ENCODE results near the gene UFSP1. TPM values are rescaled to one million over a fixed set of nuclear protein-coding genes. Genes with fewer than 3 reads are reported as not detected.

Gene UFSP1
- total and polyA plus RNA-seq, 2 of the 13 experiments (the other 11 are each of a cell fraction or from before 2014, with no cell fraction given), result 0.65 to 3.3 TPM

DNA sequence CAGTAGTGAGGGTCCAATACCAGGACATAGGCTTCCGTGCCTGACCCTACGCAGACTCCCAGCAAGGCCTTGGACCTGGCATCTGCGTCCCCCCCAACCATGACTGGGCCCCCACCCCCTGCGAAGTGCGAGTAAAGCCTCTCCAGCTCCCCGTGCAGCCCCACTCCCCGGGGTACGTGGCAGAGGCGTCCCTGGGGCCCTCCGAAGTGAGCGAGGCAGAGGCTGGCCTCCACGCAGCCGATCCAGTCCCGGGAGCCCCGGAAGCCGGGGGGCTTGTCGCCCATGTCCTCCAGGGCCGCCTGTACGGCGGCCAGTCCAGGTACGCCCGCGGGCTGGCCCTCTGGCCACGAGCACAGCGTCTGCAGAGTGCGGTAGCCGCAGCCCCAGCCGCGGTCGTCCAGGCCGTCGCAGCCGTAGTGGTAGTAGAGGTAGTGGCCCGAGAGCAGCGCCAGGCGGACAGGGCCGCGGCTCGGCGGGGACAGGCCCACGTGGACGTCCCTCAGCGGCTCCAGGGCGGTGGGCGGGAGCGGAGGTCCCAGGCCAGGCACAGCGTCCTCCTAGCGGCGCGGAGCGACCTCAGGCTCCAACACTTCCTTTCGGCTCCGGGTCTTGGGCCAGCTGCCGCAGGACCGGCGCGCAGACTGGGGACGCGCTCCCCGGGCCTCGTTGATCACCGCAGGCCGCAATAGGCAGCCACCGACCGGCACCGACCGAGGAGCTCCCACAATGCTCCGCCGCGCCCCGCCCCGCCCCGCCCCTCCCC lies at the start of gene UFSP1 (continued):
- TF ChIP-seq, protein P1, sequence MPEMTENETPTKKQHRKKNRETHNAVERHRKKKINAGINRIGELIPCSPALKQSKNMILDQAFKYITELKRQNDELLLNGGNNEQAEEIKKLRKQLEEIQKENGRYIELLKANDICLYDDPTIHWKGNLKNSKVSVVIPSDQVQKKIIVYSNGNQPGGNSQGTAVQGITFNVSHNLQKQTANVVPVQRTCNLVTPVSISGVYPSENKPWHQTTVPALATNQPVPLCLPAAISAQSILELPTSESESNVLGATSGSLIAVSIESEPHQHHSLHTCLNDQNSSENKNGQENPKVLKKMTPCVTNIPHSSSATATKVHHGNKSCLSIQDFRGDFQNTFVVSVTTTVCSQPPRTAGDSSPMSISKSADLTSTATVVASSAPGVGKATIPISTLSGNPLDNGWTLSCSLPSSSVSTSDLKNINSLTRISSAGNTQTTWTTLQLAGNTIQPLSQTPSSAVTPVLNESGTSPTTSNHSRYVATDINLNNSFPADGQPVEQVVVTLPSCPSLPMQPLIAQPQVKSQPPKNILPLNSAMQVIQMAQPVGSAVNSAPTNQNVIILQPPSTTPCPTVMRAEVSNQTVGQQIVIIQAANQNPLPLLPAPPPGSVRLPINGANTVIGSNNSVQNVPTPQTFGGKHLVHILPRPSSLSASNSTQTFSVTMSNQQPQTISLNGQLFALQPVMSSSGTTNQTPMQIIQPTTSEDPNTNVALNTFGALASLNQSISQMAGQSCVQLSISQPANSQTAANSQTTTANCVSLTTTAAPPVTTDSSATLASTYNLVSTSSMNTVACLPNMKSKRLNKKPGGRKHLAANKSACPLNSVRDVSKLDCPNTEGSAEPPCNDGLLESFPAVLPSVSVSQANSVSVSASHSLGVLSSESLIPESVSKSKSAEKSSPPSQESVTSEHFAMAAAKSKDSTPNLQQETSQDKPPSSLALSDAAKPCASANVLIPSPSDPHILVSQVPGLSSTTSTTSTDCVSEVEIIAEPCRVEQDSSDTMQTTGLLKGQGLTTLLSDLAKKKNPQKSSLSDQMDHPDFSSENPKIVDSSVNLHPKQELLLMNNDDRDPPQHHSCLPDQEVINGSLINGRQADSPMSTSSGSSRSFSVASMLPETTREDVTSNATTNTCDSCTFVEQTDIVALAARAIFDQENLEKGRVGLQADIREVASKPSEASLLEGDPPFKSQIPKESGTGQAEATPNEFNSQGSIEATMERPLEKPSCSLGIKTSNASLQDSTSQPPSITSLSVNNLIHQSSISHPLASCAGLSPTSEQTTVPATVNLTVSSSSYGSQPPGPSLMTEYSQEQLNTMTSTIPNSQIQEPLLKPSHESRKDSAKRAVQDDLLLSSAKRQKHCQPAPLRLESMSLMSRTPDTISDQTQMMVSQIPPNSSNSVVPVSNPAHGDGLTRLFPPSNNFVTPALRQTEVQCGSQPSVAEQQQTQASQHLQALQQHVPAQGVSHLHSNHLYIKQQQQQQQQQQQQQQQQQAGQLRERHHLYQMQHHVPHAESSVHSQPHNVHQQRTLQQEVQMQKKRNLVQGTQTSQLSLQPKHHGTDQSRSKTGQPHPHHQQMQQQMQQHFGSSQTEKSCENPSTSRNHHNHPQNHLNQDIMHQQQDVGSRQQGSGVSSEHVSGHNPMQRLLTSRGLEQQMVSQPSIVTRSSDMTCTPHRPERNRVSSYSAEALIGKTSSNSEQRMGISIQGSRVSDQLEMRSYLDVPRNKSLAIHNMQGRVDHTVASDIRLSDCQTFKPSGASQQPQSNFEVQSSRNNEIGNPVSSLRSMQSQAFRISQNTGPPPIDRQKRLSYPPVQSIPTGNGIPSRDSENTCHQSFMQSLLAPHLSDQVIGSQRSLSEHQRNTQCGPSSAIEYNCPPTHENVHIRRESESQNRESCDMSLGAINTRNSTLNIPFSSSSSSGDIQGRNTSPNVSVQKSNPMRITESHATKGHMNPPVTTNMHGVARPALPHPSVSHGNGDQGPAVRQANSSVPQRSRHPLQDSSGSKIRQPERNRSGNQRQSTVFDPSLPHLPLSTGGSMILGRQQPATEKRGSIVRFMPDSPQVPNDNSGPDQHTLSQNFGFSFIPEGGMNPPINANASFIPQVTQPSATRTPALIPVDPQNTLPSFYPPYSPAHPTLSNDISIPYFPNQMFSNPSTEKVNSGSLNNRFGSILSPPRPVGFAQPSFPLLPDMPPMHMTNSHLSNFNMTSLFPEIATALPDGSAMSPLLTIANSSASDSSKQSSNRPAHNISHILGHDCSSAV (CRISPR knock-in tag; IDR thresholded peaks at IDR 0.05; ENCODE audit: borderline replicate concordance), result no peak
- TF ChIP-seq FLYWCH1 (CRISPR knock-in tag; IDR thresholded peaks at IDR 0.05) (no peak), TSC22D2 (CRISPR knock-in tag; IDR thresholded peaks at IDR 0.05; ENCODE audit: borderline replicate concordance) (no peak), SALL1 (CRISPR knock-in tag; IDR thresholded peaks at IDR 0.05) (peak; percentile 73), ZNF496 (CRISPR knock-in tag; IDR thresholded peaks at IDR 0.05; ENCODE audit: insufficient replicate concordance) (no peak), MED1 (CRISPR knock-in tag; IDR thresholded peaks at IDR 0.05) (0 out of 2 replicates have a peak, but pooled peaks have one; percentile 21), ZNF883 (CRISPR knock-in tag; IDR thresholded peaks at IDR 0.05; ENCODE audit: not compliant biosample characterization) (peak; percentile 88), ZSCAN9 (CRISPR knock-in tag; IDR thresholded peaks at IDR 0.05; ENCODE audit: borderline replicate concordance) (peak; percentile 76; the same call in 1 of the 2 replicates), ZNF33B (CRISPR knock-in tag; IDR thresholded peaks at IDR 0.05) (peak; percentile 79; the same call in 1 of the 2 replicates), ZNF446 (CRISPR knock-in tag; IDR thresholded peaks at IDR 0.05) (peak; percentile 93), ZNF17 (CRISPR knock-in tag; IDR thresholded peaks at IDR 0.05) (0 out of 2 replicates have a peak, but pooled peaks have one; percentile 83), ZNF431 (CRISPR knock-in tag; IDR thresholded peaks at IDR 0.05; ENCODE audit: borderline replicate concordance, low read depth) (no peak), MTA3 (CRISPR knock-in tag; IDR thresholded peaks at IDR 0.05) (no peak), TGIF2 (CRISPR knock-in tag; IDR thresholded peaks at IDR 0.05) (peak; percentile 28; the same call in 1 of the 2 replicates)
- TF ChIP-seq, protein P2, sequence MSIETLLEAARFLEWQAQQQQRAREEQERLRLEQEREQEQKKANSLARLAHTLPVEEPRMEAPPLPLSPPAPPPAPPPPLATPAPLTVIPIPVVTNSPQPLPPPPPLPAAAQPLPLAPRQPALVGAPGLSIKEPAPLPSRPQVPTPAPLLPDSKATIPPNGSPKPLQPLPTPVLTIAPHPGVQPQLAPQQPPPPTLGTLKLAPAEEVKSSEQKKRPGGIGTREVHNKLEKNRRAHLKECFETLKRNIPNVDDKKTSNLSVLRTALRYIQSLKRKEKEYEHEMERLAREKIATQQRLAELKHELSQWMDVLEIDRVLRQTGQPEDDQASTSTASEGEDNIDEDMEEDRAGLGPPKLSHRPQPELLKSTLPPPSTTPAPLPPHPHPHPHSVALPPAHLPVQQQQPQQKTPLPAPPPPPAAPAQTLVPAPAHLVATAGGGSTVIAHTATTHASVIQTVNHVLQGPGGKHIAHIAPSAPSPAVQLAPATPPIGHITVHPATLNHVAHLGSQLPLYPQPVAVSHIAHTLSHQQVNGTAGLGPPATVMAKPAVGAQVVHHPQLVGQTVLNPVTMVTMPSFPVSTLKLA (IDR thresholded peaks at IDR 0.05), result no peak
- TF ChIP-seq, protein P3, sequence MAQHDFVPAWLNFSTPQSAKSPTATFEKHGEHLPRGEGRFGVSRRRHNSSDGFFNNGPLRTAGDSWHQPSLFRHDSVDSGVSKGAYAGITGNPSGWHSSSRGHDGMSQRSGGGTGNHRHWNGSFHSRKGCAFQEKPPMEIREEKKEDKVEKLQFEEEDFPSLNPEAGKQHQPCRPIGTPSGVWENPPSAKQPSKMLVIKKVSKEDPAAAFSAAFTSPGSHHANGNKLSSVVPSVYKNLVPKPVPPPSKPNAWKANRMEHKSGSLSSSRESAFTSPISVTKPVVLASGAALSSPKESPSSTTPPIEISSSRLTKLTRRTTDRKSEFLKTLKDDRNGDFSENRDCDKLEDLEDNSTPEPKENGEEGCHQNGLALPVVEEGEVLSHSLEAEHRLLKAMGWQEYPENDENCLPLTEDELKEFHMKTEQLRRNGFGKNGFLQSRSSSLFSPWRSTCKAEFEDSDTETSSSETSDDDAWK (CRISPR knock-in tag; IDR thresholded peaks at IDR 0.05), result no peak

Measured in HepG2 (cell line).